PC-9 (cell line): ENCODE measurements around the gene GPR108.

Experiments
- EZH2 ChIP-seq: fragments of 200-600 bp; sonication (generic); IDR thresholded peaks from 2 replicates; pipeline ENCODE4 v1.8.0; 2017; ENCODE audit warnings: antibody characterized with exemption, low read depth
- TF ChIP-seq, protein P1 (sequence below): fragments of 200-600 bp; sonication (generic); conservative IDR thresholded peaks from 2 replicates; pipeline ENCODE4 v1.6.1; 2017; ENCODE audit warnings: mixed run types, antibody characterized with exemption, mild to moderate bottlenecking, moderate library complexity

DNA sequence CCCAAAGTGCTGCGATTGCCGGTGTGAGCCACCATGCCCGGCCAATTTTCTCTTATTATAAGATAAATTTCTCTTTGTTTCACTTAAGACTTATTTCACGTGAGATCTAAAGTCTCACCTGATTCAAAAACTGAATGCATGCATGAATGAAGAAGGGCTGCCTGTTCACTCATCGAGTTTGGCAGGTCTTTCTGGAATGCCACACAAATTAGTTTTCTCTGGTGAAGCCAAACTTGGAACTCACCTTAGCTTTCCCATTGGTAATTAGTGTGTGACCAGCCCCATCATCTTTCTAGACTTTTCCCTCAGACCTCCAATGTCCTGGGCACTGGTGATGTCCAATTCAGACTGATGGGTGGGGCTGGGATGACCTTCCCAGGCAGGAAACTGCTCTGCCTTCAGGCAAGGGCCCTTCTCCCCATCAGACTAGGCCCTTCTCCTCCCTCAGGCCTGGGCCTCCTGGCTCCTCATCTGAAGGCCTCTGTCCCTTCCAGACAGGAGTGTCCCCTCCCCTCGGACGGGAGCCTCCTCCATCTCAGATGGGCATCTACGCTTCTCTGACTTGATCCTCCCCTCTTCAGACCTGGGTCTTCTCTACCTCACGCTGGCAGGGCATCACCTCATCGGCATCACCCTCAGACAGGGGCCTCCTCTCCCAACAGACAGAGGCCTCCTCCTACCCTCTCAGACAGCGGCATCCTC, 31.3 kb downstream of the GPR108 start:
- TF ChIP-seq, protein P1, sequence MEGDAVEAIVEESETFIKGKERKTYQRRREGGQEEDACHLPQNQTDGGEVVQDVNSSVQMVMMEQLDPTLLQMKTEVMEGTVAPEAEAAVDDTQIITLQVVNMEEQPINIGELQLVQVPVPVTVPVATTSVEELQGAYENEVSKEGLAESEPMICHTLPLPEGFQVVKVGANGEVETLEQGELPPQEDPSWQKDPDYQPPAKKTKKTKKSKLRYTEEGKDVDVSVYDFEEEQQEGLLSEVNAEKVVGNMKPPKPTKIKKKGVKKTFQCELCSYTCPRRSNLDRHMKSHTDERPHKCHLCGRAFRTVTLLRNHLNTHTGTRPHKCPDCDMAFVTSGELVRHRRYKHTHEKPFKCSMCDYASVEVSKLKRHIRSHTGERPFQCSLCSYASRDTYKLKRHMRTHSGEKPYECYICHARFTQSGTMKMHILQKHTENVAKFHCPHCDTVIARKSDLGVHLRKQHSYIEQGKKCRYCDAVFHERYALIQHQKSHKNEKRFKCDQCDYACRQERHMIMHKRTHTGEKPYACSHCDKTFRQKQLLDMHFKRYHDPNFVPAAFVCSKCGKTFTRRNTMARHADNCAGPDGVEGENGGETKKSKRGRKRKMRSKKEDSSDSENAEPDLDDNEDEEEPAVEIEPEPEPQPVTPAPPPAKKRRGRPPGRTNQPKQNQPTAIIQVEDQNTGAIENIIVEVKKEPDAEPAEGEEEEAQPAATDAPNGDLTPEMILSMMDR: no peak
- TF ChIP-seq EZH2: no peak
